CD14-positive monocyte (primary cell): Measurements from ENCODE around the gene CDS1. TPM values are rescaled to one million over a fixed set of nuclear protein-coding genes. Genes with fewer than 3 reads are reported as not detected.

Source experiments
- DNase-seq, 3 donors: peaks; one replicate each; pipeline ENCODE4 v3.0.0-alpha.2; 2011 to 2022
- H2AFZ ChIP-seq: 2 replicates; pipeline ENCODE4 v1.6.0; 2012; ENCODE audit warnings: mild to moderate bottlenecking, low read depth, low read length, inconsistent platforms; ENCODE audit not compliant: insufficient read depth, poor library complexity, severe bottlenecking
- H3K27ac ChIP-seq, 2 donors: 1 replicate in 1 of 2; 2 replicates in 1 of 2; pipeline ENCODE4 v1.5.1; 2012 to 2013; ENCODE audit warnings: low read length in 2 of 2, control low read depth in 1 of 2, inconsistent platforms in 1 of 2, low read depth in 1 of 2, mild to moderate bottlenecking in 1 of 2
- H3K27me3 ChIP-seq, 2 donors: one replicate each; pipeline versions ENCODE4 v1.6.0 to v1.6.1; 2011 to 2013; ENCODE audit warnings: low read length in 2 of 2; ENCODE audit not compliant: control insufficient read depth in 2 of 2, insufficient read depth in 2 of 2
- H3K36me3 ChIP-seq, 2 donors: replicated peaks in 1 of 2; 1 replicate in 1 of 2; 2 replicates in 1 of 2; pipeline versions ENCODE4 v1.5.1 to v1.6.1; 2012 to 2013; ENCODE audit warnings: low read length in 2 of 2, control low read depth in 1 of 2, inconsistent platforms in 1 of 2, mild to moderate bottlenecking in 1 of 2; ENCODE audit not compliant: insufficient read depth in 2 of 2, control insufficient read depth in 1 of 2
- H3K4me1 ChIP-seq, 2 donors: 1 replicate in 1 of 2; 2 replicates in 1 of 2; pipeline versions ENCODE4 v1.5.1 to v1.6.1; 2012 to 2013; ENCODE audit warnings: low read length in 2 of 2, control low read depth in 1 of 2, inconsistent platforms in 1 of 2, mild to moderate bottlenecking in 1 of 2, moderate library complexity in 1 of 2; ENCODE audit not compliant: insufficient read depth in 2 of 2, control insufficient read depth in 1 of 2
- H3K4me2 ChIP-seq: replicated peaks from 2 replicates; pipeline ENCODE3; 2012; ENCODE audit warnings: low read length, moderate library complexity, mild to moderate bottlenecking; ENCODE audit not compliant: poor library complexity, severe bottlenecking; ENCODE audit errors: extremely low read depth
- H3K4me3 ChIP-seq, 3 experiments: fragments of 200-600 bp in 1 of 3; sonication (generic) in 1 of 3; replicated peaks in 1 of 3; 1 replicate in 2 of 3; 2 replicates in 1 of 3; pipeline ENCODE4 v1.5.1; 2011 to 2013; ENCODE audit warnings: low read length in 3 of 3, mild to moderate bottlenecking in 3 of 3, control low read depth in 2 of 3, low read depth in 2 of 3, inconsistent platforms in 1 of 3, moderate library complexity in 1 of 3
- H3K79me2 ChIP-seq: 2 replicates; pipeline ENCODE4 v1.6.0; 2012; ENCODE audit warnings: mild to moderate bottlenecking, control low read depth, inconsistent platforms, low read length, moderate library complexity; ENCODE audit not compliant: insufficient read depth
- H3K9ac ChIP-seq: 2 replicates; pipeline ENCODE4 v1.6.0; 2017; ENCODE audit warnings: low read length, mild to moderate bottlenecking; ENCODE audit not compliant: insufficient read depth, poor library complexity, severe bottlenecking
- H3K9me3 ChIP-seq, 2 donors: replicated peaks in 1 of 2; 1 replicate in 1 of 2; 2 replicates in 1 of 2; pipeline versions ENCODE4 v1.5.1 to v1.6.1; 2012 to 2013; ENCODE audit warnings: low read length in 2 of 2, control low read depth in 1 of 2; ENCODE audit not compliant: control insufficient read depth in 1 of 2, insufficient read depth in 1 of 2
- H4K20me1 ChIP-seq: 2 replicates; pipeline ENCODE4 v1.6.0; 2012; ENCODE audit warnings: mild to moderate bottlenecking, low read length, control low read depth, moderate library complexity; ENCODE audit not compliant: insufficient read depth
- H3K27ac Mint-ChIP-seq, 7 donors: one replicate each; pipeline ENCODE4 v1.8.0; 2020; ENCODE audit warnings: mild to moderate bottlenecking in 7 of 7, mixed read lengths in 7 of 7, moderate library complexity in 6 of 7, inconsistent platforms in 2 of 7
- H3K27me3 Mint-ChIP-seq, 3 donors: one replicate each; pipeline ENCODE4 v1.8.0; 2021 to 2022; ENCODE audit warnings: low read depth in 3 of 3, mild to moderate bottlenecking in 3 of 3, mixed read lengths in 3 of 3, moderate library complexity in 3 of 3, inconsistent platforms in 1 of 3
- H3K36me3 Mint-ChIP-seq, 2 donors: one replicate each; pipeline ENCODE4 v1.8.0; 2020; ENCODE audit warnings: mixed read lengths in 2 of 2, inconsistent platforms in 1 of 2, mild to moderate bottlenecking in 1 of 2
- H3K4me1 Mint-ChIP-seq: one replicate; pipeline ENCODE4 v1.8.0; 2020; ENCODE audit warnings: mild to moderate bottlenecking, mixed read lengths
- H3K4me3 Mint-ChIP-seq, 2 donors: one replicate each; pipeline ENCODE4 v1.8.0; 2020; ENCODE audit warnings: mild to moderate bottlenecking in 2 of 2, mixed read lengths in 2 of 2, moderate library complexity in 1 of 2
- H3K9me3 Mint-ChIP-seq, 7 donors: one replicate each; pipeline ENCODE4 v1.8.0; 2020 to 2022; ENCODE audit warnings: mixed read lengths in 7 of 7, mild to moderate bottlenecking in 6 of 7, moderate library complexity in 6 of 7, inconsistent platforms in 2 of 7
- CTCF ChIP-seq: fragments of 200-600 bp; IDR thresholded peaks from one replicate; pipeline ENCODE4 v1.8.0; 2022; ENCODE audit warnings: antibody characterized with exemption, mild to moderate bottlenecking
- WGBS: methylation state at CpG from one replicate; pipeline ENCODE4 v1.1.5; 2013; ENCODE audit warnings: missing lambda C conversion rate; ENCODE audit not compliant: insufficient coverage; 5-methylcytosine and 5-hydroxymethylcytosine counted together
- intact Hi-C, 2 donors: fragments of 100-400 bp; cut with micrococcal nuclease; formaldehyde crosslinking; loops; one replicate each; pipeline versions ENCODE4 v1.15.0 to v1.15.1; 2023
- polyA plus RNA-seq, 3 donors: library from polyadenylated mRNA; depleted of rRNA in 1 of 3; unstranded in 2 of 3; stranded (reverse) in 1 of 3; fragments of 300-500 nt in 2 of 3; fragments of >200 nt in 1 of 3; fragmentation: Illumina TruSeq in 2 of 3; gene quantifications; 1 replicate in 2 of 3; 2 replicates in 1 of 3; pipeline ENCODE4 v1.2.3, GENCODE V29; 2012 to 2021

CDS1 gene
- polyA plus RNA-seq, 3 donors = 0.12 to 0.15 (median 0.13) TPM

GRCh38 chr4:84639145-84639544 lies 56.2 kb downstream of the CDS1 start:
- Mint-ChIP-seq H3K4me1 (no peaks in the 10 kb centered on the region), H3K27ac (no peak overlapping the region), H3K9me3 (peaks cover 2 to 16% (median 8%) of the 10 kb centered on the region in 7 donors), H3K36me3 (peaks cover 4 to 21% of the 10 kb centered on the region in 2 donors), H3K27me3 (peaks cover 2 to 3% (median 3%) of the 10 kb centered on the region in 3 donors), H3K4me3 (no peak overlapping the region)
- Histone ChIP-seq H2AFZ (no peak overlapping the region), H3K79me2 (no peaks in the 10 kb centered on the region), H3K27me3 (no peaks in the 10 kb centered on the region), H3K4me1 (no peaks in the 10 kb centered on the region), H3K4me3 (no peak overlapping the region), H3K27ac (no peak overlapping the region), H3K9ac (no peak overlapping the region), H4K20me1 (no peaks in the 10 kb centered on the region), H3K4me2 (no peak overlapping the region), H3K36me3 (peaks cover 0 to 4% of the 10 kb centered on the region in 2 donors), H3K9me3 (no peaks in the 10 kb centered on the region)
- no peak for TF ChIP-seq CTCF
- WGBS = no CpG with 5 or more reads among the region's 1 CpG
- DNase-seq = no peak
- intact Hi-C loops = no loop called here

- no peak overlapping the region for H3K9ac ChIP-seq
- Mint-ChIP-seq H3K27me3 (peaks cover 0 to 3% (median 0%) of the 10 kb centered on the region in 3 donors), H3K36me3 (peaks cover 10 to 14% of the 10 kb centered on the region in 2 donors), H3K9me3 (peaks cover 0 to 6% (median 0%) of the 10 kb centered on the region in 7 donors), H3K4me3 (no peak overlapping the region), H3K27ac (no peak overlapping the region), H3K4me1 (peaks cover 10% of the 10 kb centered on the region)
- H4K20me1 ChIP-seq = no peaks in the 10 kb centered on the region
- H3K36me3 ChIP-seq = peaks cover 0 to 4% of the 10 kb centered on the region in 2 donors
- TF ChIP-seq CTCF = no peak
- no peak overlapping the region for H3K27ac ChIP-seq
- intact Hi-C loops = no loop called here
- no peak overlapping the region for H3K4me2 ChIP-seq
- 95% methylated on average over 3 of the region's 5 CpGs for WGBS
- peaks cover 3 to 5% of the 10 kb centered on the region in 2 donors for H3K4me1 ChIP-seq
- DNase-seq = no peak
- no peaks in the 10 kb centered on the region for H3K27me3 ChIP-seq
- no peaks in the 10 kb centered on the region for H3K9me3 ChIP-seq
- no peak overlapping the region for H3K4me3 ChIP-seq
- no peaks in the 10 kb centered on the region for H3K79me2 ChIP-seq
- no peak overlapping the region for H2AFZ ChIP-seq
Measured at GRCh38 chr4:84644087-84644486, 61.2 kb downstream of the CDS1 start.
